ENCODE results near the gene PITPNC1.
"Not testable (repeated sequence)": the region's sequence is repeated elsewhere in the genome, so short reads cannot be mapped to it uniquely, and the experiment has no call there.

Gene PITPNC1

GRCh38 chr17:67594115-67594880, 217.2 kb downstream of the PITPNC1 start:
- no peak for FAIRE-seq

GRCh38 chr17:67600408-67600807, 223.3 kb downstream of the PITPNC1 start:
- FAIRE-seq = no peak

GRCh38 chr17:67601897-67602296, 224.8 kb downstream of the PITPNC1 start:
- no peak for FAIRE-seq

GRCh38 chr17:67602444-67602843, 225.4 kb downstream of the PITPNC1 start:
- no peak for FAIRE-seq

GRCh38 chr17:67602974-67603373, 225.9 kb downstream of the PITPNC1 start:
- no peak for FAIRE-seq

GRCh38 chr17:67605256-67605912, 228.3 kb downstream of the PITPNC1 start:
- no peak for FAIRE-seq

GRCh38 chr17:67606471-67606870, 229.4 kb downstream of the PITPNC1 start:
- no peak for FAIRE-seq

GRCh38 chr17:67606896-67607604, 230.0 kb downstream of the PITPNC1 start:
- FAIRE-seq = no peak

GRCh38 chr17:67610061-67610460, 233.0 kb downstream of the PITPNC1 start:
- no peak for FAIRE-seq

- FAIRE-seq = no peak
Measured at GRCh38 chr17:67613961-67614360, 236.9 kb downstream of the PITPNC1 start.

- no peak for FAIRE-seq
Measured at GRCh38 chr17:67615011-67615561, 238.0 kb downstream of the PITPNC1 start.

- no peak for FAIRE-seq
Measured at GRCh38 chr17:67615736-67616135, 238.7 kb downstream of the PITPNC1 start.

- FAIRE-seq = no peak
Measured at GRCh38 chr17:67617304-67617899, 240.3 kb downstream of the PITPNC1 start.

GRCh38 chr17:67619555-67619954, 242.5 kb downstream of the PITPNC1 start:
- FAIRE-seq = no peak

GRCh38 chr17:67620088-67620487, 243.0 kb downstream of the PITPNC1 start:
- no peak for FAIRE-seq

GRCh38 chr17:67620636-67621035, 243.6 kb downstream of the PITPNC1 start:
- FAIRE-seq = no peak

GRCh38 chr17:67623767-67624166, 246.7 kb downstream of the PITPNC1 start:
- FAIRE-seq = no peak

- no peak for FAIRE-seq
Measured at GRCh38 chr17:67624886-67625656, 248.0 kb downstream of the PITPNC1 start.

GRCh38 chr17:67625971-67626370, 248.9 kb downstream of the PITPNC1 start:
- no peak for FAIRE-seq

GRCh38 chr17:67628580-67629013, 251.5 kb downstream of the PITPNC1 start:
- no peak for FAIRE-seq

- FAIRE-seq = no peak
Measured at GRCh38 chr17:67629971-67630320, 252.9 kb downstream of the PITPNC1 start.

GRCh38 chr17:67630836-67631235, 253.8 kb downstream of the PITPNC1 start:
- not testable (repeated sequence) for FAIRE-seq

Data from colon (tissue), 2 donors.